ENCODE results near the gene PRR23B.

DNA sequence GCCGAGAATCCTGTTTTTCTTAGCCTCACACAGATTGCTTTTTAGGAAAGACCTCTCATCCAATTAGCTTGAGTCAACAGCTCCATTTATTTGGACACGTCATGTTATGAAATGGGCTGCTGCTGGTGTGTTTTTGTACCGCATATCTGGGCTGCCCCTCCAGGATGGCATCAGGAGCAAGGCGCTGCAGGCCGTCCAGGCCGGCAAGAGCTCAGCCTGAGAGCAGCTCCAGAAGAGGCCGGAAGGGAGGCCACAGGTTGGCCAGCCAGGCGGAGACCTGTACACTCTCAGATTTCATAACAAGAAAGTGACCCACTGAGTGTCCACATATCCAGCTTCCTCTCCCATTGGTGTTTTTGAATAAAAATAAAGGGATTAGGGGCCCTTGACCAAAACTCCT, 45.4 kb downstream of the PRR23B start:
- TF ChIP-seq, protein P1, sequence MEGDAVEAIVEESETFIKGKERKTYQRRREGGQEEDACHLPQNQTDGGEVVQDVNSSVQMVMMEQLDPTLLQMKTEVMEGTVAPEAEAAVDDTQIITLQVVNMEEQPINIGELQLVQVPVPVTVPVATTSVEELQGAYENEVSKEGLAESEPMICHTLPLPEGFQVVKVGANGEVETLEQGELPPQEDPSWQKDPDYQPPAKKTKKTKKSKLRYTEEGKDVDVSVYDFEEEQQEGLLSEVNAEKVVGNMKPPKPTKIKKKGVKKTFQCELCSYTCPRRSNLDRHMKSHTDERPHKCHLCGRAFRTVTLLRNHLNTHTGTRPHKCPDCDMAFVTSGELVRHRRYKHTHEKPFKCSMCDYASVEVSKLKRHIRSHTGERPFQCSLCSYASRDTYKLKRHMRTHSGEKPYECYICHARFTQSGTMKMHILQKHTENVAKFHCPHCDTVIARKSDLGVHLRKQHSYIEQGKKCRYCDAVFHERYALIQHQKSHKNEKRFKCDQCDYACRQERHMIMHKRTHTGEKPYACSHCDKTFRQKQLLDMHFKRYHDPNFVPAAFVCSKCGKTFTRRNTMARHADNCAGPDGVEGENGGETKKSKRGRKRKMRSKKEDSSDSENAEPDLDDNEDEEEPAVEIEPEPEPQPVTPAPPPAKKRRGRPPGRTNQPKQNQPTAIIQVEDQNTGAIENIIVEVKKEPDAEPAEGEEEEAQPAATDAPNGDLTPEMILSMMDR (optimal IDR thresholded peaks at IDR 0.05 in 1 of 3, IDR thresholded peaks at IDR 0.05 in 1 of 3, conservative IDR thresholded peaks at IDR 0.05 in 1 of 3; ENCODE audit: extremely low read depth in 1 of 3, insufficient read depth in 2 of 3, low read length in 3 of 3) = no peak
- no peak for TF ChIP-seq EZH2 (IDR thresholded peaks at IDR 0.05; ENCODE audit: low read length)
